GM19351 (cell line): ENCODE data around the gene SYNGR1.
"Not testable (repeated sequence)": the region's sequence is repeated elsewhere in the genome, so short reads cannot be mapped to it uniquely, and the experiment has no call there.

Experiments
- ATAC-seq: cut with Tn5 transposase; IDR thresholded peaks from one replicate; pipeline ENCODE4 v1.9.1; 2021; ENCODE audit warnings: mild to moderate bottlenecking, moderate library complexity; ENCODE audit not compliant: unreplicated experiment

The SYNGR1 gene

DNA sequence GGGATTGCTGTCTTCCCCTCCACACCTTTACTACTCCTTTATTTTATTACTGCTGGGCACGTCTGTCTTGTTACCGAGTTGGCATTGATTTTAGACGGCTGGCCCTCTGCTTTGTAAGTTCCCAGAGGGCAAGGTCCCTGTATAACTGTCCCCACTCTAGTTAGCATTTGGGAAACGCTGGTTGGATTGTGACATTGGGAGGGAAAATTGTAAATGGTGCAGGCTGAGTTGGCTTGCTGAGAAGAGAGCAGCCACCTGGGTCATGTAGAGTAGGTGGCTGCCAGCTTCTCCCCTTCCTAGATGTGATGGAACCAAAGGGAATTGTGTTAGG, 51.5 kb downstream of the SYNGR1 start:
- no peak for ATAC-seq

DNA sequence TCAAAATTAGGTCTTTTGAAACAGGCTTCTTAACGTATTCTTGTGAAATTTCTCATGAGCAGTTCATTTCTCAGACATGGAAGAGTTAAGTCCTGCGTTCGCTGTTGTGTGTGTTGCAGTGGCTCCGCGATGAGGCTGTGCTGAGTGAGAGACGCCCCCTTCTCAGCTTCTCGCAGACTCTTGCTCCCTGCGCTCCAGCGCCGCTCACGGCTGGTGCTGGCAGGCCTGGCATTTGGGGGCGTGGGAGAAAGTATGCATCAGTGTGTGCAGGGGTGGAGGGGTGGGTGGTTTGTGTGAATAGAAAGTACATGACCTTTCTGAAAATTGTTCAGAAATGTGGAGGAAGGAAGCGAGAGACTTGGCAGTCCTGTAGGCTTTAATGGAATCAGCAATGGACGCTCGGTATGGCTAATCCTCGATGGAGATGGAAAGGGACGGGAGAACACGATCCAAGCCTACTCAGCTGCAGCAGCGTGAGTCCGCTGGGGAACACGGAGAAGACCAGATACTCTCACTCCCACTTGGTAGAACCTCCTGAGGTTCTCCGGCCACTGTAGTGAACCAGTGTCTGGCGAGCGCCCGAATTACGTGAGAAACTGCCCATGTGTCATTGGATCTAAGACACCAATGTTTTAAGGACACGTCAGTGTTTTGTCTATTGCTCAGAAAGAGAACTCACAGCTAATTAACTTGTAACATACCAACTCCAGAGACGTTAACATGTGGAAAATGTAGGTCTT, 55.7 kb downstream of the SYNGR1 start:
- no peak for ATAC-seq

DNA sequence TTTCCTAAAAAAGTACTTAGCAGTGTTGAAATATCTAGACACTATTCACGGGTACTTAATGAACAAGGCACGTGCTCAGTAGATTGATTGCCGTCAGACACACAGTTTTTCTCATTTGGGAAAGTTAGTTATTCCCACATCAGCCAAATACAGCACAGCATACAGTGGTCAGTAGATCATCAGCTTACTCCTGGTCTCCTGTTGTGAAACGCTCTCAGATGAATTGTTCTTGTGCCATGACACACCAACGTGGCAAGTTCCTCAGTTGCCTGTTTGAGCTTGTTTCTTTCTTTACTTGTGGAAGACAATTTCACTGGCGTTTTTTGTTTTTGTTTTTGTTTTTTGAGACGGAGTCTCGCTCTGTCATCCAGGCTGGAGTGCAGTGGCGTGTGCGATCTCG, 58.4 kb downstream of the SYNGR1 start:
- ATAC-seq: no peak

DNA sequence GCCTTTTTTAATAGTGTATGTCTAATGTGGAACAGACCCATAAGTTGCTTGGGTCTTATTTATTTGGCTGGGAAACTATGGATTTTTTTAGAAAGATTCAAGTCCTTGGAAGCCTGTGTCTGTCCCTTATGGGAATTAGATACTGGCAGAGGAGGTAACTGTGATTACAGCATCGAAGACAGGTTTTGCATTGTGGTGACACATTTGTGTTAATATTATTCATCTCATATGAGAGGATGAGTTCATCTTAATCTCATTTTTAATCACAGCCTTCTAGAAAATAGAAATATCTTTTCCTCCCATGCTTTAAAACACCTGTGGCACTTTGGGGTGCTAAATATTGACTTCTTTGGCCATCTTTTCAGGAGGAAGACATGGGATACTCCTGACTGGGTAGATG, 59.0 kb downstream of the SYNGR1 start:
- no peak for ATAC-seq

DNA sequence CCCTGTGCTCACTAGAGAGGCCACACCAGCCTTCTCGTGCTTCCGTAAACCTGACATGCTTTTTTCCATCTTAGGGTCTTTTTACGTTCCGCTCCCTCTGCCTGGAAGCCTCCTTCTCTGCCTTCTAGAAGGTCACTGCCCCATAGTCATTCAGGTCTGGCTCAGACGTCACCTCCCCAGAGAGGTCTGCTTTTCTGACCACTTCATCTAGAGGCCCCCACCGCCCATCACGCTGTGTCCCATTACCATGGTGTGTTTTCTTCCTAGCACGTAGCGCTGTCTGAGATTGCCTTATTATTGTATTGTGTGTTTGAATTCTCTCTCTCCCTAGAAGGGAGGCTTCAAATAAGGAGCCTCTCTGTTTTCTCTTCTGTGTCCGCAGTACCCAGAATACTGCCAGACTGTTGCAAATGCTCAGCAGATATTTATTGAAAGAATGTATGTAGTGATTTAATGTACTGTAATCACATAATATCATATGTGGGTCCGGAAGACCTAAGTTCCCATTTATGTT, 59.8 kb downstream of the SYNGR1 start:
- ATAC-seq: no peak

DNA sequence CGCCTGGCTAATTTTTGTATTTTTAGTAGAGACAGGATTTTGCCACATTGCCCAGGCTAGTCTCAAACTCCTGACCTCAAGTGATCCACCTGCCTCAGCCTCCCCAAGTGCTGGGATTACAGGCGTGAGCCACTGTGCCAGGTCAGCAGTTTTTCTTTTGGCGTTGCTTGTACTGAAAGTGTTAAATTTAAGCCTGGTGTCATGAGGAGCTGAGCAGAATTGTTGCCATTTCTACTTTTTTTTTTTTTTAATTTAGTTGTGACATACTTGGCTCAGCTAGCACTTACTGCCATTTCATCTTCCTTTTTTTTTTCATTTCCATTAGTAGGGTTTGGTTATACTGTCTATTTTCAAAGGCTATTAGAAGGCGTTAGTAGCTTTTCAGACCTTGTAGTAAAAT, 60.5 kb downstream of the SYNGR1 start:
- ATAC-seq: no peak

DNA sequence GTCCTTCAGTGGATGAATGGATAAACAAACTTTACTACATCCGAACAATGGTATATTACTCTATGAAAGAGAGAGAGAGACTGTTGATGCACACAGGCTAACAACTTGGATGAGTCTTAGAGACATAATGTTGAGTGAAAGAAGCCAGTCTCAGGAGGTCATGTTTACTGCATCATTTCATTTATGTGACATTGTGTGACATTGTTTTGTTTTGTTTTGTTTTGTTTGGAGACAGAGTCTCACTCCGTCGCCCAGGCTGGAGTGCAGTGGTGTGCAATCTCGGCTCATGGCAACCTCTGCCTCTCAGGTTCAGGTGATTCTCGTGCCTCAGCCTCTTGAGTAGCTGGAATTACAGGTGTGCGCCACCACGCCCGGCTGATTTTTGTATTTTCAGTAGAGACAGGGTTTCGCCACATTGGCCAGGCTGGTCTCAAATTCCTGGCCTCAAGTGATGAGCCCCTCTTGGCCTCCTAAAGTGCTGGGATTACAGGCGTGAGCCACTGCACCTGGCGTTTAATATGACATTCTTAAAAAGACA, 62.1 kb downstream of the SYNGR1 start:
- ATAC-seq: not testable (repeated sequence)

DNA sequence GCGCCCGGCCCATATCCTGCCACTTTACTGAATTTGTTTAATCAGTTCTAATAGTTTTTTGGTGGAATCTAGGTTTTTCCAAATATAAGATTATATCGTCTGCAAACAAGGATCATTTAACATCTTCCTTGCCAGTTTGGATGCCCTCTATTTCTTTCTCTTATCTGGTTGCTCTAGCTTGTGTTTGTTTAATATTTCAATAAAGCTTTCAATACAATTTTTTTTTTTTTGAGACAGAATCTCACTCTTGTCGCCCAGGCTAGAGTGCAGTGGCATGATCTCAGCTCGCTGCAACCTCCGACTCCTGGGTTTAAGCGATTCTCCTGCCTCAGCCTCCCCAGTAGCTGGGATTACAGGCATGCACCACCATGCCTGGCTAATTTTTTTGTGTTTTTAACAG, 63.4 kb downstream of the SYNGR1 start:
- ATAC-seq: not testable (repeated sequence)

DNA sequence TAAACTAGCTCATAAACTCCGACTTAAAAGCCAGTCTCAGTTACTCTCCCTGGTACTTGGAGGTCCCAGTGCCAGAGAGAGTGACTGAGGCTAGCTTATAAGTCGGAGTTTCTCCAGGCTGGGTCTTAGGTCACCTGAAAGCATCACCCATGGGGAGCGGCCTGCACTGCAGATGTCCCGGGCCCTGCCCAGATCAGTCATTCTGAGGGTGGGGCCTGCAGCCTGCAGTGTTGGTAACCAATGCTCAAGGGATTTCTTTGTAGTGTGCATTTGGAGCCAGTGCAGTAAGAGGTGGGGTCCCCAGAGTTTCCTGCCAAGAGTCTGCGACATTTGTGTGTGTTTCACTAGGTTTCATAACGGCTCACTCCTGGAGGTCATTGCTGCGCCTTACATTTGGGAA, 64.6 kb downstream of the SYNGR1 start:
- ATAC-seq: no peak

DNA sequence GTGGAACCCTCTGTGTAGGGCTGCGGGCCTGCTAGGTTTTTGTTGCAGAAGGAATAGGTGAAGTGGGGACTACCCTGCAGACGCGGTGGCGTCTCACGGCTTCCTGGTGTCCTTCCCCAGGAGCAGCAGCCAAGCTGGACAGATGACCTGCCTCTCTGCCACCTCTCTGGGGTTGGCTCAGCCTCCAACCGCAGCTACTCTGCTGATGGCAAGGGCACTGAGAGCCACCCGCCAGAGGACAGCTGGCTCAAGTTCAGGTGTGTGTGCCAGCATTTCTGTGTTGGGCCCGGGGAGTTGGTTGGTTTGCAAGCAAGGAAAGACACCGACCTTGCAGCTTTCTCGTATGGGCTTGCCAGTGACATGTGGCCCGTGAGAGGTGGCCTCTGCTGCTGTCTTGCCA, 65.1 kb downstream of the SYNGR1 start:
- ATAC-seq: no peak

DNA sequence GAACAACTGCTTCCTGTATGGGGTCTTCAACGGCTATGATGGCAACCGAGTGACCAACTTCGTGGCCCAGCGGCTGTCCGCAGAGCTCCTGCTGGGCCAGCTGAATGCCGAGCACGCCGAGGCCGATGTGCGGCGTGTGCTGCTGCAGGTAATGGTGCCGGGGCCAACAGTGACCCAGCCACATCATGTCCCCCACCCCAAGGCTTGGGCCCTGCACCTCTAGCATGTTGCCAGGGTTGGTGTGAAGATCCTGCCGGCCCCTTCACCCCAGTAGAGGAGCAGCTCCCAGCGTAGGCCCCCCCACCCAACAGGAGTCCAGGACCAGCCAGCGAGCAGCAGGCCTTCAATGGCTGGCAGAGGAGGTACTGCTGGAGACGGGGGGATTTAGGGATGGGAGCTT, 65.7 kb downstream of the SYNGR1 start:
- no peak for ATAC-seq

DNA sequence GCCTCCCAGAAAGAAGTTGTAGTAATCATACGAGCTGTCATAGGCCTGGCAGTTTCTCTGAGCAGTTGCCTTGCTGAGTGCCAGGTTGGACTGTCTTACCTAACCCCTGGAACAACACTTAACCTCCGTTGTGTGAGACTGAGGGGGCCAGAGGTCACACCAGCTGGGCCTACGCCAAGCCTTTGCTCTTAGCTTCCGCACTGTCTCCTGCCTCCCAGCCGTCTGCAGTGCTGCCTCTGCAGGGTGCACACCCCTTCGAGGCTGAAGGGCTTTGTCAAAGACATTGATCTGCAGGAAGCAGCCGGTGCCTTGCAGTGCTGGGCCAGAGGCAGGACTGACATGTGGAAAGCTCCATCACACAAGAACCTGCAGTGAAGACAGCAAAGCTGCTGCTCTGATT, 66.5 kb downstream of the SYNGR1 start:
- no peak for ATAC-seq

DNA sequence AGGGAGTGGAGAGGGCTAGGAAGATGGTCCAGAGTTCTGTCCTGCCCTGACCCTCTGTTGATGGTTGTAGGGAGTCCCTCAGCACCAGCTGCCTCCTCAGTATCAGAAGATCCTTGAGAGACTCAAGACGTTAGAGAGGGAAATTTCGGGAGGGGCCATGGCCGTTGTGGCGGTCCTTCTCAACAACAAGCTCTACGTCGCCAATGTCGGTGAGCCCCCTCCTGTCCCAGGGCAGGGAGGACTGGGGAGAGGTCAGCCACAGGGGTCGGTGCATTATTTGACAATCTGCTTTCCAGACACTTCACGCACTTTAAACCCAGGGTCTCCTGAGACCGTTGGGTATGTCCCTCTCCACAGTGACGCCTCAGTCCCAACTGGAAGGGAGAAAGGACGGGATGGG, 67.8 kb downstream of the SYNGR1 start:
- ATAC-seq: no peak

DNA sequence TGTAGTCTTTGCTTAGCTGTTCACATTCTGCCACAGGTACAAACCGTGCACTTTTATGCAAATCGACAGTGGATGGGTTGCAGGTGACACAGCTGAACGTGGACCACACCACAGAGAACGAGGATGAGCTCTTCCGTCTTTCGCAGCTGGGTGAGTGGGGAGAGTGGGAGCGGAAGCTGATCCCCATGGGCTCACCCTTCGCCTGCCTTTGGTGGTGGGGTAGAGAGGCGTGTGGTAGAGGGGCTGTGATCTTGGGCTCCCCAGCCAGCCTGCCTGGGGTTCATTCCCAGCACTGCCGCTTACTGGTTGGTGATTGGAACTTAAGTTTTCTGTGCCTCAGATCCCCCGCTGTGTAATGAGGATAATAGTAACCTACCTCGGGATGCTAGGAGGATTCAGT, 68.9 kb downstream of the SYNGR1 start:
- ATAC-seq: no peak

DNA sequence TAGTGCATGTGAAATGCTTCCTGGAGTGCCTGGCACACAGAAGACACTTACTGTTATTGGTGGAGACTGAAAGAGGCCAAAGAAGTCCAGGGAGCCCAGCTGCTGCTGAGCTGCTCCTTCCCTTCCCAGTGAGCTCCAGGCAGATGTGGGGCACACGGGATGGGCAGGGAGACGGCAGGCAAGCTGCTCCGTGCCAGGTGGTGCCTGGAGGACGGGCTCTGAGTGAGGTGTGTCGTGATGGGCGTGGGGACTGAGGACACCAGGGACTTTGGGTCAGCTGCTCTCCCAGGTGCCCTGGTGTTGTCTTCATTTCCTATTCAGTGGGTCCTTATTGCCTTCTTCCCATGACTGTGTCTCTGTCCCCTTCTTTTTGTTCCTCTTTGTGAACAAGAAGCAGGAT, 69.3 kb downstream of the SYNGR1 start:
- ATAC-seq: no peak

DNA sequence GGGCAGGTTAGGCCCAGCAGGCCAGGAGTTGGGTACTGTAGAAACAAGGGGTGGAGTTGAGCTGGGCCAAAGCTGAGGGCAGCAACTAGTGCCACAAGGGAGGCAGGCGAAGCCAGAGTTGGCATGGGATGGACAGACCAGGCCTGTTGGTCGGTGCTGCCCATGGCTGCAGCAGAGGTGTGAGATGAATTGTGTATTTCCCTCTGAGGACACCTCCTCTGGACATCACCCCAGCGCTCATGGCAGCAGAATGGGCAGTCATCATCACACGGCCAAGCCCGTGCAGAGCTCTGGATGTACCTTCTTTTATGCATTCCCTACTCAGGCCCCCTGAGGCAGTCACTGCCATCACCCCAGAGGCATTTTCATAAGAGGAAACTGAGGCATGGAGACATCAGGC, 70.1 kb downstream of the SYNGR1 start:
- no peak for ATAC-seq

DNA sequence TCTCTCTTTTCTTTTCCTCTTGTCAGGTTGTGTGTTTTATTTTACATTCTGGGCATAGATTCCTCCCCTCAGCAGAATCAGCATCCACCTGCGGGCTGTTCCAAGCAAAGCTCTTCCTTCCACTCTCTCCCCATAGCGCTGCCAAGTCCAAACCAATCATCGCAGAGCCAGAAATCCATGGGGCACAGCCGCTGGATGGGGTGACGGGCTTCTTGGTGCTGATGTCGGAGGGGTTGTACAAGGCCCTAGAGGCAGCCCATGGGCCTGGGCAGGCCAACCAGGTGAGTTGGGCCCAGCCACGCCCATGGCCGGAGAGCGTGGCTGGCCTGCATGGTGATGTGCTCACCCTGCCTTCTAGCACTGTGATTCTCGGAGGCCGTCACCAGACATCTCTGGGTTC, 71.9 kb downstream of the SYNGR1 start:
- ATAC-seq: no peak

DNA sequence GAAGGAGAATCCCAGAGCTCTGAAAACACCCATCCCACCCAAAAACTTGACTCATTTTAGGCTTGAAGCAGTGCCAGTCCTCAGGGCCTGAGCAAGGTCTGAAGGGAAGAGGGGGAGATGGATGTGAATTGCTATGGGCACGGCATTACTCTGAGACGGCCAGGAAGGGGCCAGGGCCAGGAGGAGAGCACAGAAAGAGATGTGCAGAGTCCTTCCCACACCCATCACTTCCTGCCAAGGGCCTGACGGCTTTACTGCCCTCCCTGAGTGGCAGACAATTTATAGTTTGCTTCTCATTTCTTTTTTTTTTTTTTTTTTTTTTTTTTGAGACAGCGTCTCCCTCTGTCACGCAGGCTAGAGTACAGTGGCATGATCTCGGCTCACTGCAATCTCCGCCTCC, 72.3 kb downstream of the SYNGR1 start:
- no peak for ATAC-seq

DNA sequence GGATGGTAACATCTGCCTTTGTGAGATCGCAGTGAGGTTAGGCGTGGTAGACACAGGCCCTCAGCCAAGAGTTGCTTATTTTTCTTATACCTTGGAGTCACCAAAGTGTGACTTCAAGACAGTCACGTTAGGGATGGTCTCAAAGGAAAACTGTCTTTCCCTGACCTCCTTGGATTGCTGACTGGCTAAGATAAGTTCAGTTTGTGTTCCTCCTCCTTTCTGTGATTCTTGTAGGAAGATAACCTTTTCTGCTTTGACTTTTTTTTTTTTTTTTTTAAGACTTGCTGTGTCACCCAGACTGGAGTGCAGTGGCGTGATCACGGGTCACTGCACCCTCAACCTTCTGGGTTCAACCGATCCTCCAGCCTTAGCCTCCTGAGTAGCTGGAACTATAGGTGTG, 72.9 kb downstream of the SYNGR1 start:
- no peak for ATAC-seq

DNA sequence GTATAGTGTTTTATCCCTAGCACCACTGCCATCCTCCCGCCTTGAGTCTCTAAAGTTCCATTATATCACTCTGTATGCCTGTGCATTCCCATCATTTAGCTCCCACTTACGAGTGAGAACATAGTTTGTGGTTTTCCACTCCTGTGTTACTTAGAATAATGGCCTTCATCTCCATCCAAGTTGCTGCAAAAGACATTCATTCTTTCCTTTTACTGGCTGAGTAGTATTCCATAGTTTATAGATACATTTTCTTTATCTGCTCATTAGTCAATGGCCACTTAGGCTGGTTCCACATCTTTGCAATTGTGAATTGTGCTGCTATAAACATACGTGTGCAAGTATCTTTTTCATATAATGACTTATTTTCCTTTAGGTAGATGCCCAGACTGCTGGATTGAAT, 74.2 kb downstream of the SYNGR1 start:
- ATAC-seq: no peak

DNA sequence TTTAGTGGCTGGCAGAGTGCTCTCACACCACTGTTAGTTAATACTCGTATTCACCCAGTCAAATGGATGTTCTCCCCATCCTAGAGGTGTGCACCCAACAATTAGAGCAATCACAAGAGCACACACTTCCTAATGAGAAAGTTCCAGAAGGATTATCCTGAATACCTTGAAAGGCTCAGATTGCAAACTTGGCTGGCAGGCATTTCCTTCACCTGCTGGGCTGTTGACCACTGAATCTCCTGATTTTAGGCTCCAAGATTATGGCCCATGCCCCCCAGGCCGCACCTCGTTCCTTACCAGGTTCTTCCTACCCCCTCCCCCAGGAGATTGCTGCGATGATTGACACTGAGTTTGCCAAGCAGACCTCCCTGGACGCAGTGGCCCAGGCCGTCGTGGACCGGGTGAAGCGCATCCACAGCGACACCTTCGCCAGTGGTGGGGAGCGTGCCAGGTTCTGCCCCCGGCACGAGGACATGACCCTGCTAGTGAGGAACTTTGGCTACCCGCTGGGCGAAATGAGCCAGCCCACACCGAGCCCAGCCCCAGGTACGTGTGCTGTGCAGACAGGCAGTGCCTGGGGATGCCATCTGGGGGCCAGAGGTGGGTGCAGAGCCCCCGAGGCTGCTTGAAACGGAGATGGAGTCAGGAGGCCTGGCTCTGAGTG, 76.7 kb downstream of the SYNGR1 start:
- ATAC-seq: no peak

DNA sequence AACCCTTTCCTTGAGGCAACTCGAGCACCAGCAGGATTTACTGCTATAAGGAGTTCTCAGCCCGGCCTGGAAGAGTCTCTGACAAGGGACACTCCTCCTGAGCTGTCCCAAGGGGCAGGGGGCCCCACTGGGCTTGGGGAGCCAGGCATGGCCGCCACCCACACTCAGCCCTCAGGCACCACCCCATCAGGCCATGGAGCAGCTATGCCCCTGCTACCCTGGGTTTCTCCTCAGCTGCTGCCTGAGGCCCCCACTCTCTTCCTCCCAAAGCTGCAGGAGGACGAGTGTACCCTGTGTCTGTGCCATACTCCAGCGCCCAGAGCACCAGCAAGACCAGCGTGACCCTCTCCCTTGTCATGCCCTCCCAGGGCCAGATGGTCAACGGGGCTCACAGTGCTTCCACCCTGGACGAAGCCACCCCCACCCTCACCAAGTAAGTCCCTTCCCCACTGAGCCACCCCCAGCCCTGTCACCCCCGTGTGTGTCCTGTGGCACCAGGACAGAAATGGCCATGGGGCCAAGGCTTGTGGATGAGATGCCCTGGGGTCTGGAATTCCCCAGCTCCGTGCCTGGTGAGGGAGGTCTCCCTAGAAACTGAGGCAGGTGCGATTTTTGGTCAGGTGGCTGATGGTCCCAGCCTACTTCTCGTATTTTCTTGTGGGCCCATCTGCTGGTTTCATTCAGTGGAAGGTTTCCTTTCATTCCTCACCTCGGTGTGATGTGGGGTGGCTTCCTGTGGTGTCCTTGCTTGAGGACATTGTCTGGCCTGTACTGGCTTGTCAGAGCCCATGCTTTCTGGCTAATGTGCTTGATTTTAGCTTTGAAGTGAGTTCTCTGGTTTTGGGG, 78.2 kb downstream of the SYNGR1 start:
- ATAC-seq: no peak
